ENCODE results near the gene GMNN.

GMNN gene

DNA sequence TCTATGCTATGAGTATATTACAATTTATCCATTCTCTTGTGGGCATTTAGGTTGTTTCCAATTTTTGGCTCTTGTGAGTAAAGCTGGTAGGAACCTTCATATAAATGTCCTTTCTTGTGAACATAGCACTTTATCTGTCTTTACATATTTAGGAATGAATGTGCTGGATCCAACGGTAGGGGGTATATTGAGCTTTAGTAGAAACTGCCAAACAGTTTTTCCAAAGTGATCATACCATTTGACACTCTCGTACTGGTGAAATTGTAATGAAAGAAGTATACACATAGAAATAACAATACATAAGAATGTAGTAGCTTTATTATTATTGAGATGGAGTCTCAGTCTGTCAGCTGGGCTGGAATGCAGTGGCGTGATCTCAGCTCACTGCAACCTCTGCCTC, 54.9 kb downstream of the GMNN start:
- Histone ChIP-seq H3F3A (ENCODE audit: control insufficient read depth, insufficient read depth) (0 out of 2 replicates have a peak, but pooled peaks cover 2% of the 10 kb centered on the region), H4K20me1 (ENCODE audit: control insufficient read depth, insufficient read depth, low read depth, low read length) (no peaks in the 10 kb centered on the region), H3K4me2 (ENCODE audit: low read length) (no peak overlapping the region), H3K79me2 (ENCODE audit: control insufficient read depth, low read length) (no peaks in the 10 kb centered on the region), H3K27ac (ENCODE audit: low read depth, low read length) (no peak overlapping the region), H3K9me2 (replicated peaks; ENCODE audit: control insufficient read depth, low read length) (no peaks in the 10 kb centered on the region), H3K4me1 (ENCODE audit: control insufficient read depth, low read length) (no peaks in the 10 kb centered on the region), H3K4me3 (ENCODE audit: low read length) (no peak overlapping the region), H3K9me3 (ENCODE audit: control insufficient read depth, insufficient read depth, low read length) (no peaks in the 10 kb centered on the region), H3K36me3 (ENCODE audit: control insufficient read depth, low read length) (peaks cover 76% of the 10 kb centered on the region), H3K27me3 (ENCODE audit: control insufficient read depth, low read length) (no peaks in the 10 kb centered on the region)
- TF ChIP-seq, protein P1, sequence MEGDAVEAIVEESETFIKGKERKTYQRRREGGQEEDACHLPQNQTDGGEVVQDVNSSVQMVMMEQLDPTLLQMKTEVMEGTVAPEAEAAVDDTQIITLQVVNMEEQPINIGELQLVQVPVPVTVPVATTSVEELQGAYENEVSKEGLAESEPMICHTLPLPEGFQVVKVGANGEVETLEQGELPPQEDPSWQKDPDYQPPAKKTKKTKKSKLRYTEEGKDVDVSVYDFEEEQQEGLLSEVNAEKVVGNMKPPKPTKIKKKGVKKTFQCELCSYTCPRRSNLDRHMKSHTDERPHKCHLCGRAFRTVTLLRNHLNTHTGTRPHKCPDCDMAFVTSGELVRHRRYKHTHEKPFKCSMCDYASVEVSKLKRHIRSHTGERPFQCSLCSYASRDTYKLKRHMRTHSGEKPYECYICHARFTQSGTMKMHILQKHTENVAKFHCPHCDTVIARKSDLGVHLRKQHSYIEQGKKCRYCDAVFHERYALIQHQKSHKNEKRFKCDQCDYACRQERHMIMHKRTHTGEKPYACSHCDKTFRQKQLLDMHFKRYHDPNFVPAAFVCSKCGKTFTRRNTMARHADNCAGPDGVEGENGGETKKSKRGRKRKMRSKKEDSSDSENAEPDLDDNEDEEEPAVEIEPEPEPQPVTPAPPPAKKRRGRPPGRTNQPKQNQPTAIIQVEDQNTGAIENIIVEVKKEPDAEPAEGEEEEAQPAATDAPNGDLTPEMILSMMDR (IDR thresholded peaks at IDR 0.05; ENCODE audit: low read depth, low read length, poor library complexity, severe bottlenecking), result no peak
- no peak for TF ChIP-seq EZH2phosphoT487 (IDR thresholded peaks at IDR 0.05; ENCODE audit: borderline replicate concordance, low read length)

DNA sequence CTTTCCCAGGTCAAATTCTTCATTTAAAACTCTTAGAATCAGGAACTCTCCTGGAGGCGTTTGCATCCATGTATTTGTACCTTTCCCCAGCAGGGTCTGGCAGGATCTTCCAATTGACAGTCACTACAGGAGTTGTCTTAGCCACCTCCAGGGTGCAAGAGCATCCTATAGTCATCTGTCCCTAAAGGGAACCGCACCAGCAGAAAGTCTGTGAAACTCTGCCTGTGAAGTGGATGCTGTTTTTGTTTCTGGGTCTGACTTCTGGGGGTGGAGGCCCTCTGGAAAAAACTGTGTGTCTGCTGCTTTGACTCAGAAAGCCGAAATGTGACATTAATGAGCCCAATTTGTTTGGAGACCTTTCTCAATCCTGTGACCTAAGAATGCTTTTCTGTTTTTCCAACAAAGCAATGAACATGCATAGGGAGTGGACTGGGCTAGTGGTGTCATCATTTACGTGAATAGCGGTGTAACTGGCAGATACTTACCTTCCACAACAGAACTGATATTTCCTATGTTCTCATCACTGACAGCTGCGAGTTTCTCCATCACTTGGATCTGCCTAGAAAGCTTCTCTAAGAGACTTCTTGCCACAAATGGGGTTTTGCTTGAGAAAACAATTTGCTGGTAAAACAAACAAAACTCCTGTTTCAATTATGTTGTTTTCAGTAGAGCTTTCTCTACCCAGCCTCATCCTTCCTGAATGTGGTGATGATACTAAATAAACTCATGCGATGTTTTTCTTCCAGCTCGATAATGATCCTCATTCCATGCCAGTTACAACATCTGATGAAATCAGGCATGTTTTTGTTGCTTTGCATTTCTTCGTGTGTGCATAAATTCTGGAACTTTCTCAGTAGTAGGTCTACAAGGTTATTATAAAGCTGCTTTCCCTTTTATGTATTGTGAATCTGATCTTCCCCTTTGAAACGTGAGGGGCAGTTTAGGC, 57.3 kb downstream of the GMNN start:
- H3K27ac ChIP-seq (ENCODE audit: low read depth, low read length), result no peak overlapping the region
- H3K27me3 ChIP-seq (ENCODE audit: control insufficient read depth, low read length), result no peaks in the 10 kb centered on the region
- no peaks in the 10 kb centered on the region for H3K4me1 ChIP-seq (ENCODE audit: control insufficient read depth, low read length)
- no peak overlapping the region for H3K4me2 ChIP-seq (ENCODE audit: low read length)
- H4K20me1 ChIP-seq (ENCODE audit: control insufficient read depth, insufficient read depth, low read depth, low read length), result no peaks in the 10 kb centered on the region
- H3K9me2 ChIP-seq (replicated peaks; ENCODE audit: control insufficient read depth, low read length), result no peaks in the 10 kb centered on the region
- H3K9me3 ChIP-seq (ENCODE audit: control insufficient read depth, insufficient read depth, low read length), result no peaks in the 10 kb centered on the region
- TF ChIP-seq, protein P1 (IDR thresholded peaks at IDR 0.05; ENCODE audit: low read depth, low read length, poor library complexity, severe bottlenecking), result no peak
- TF ChIP-seq EZH2phosphoT487 (IDR thresholded peaks at IDR 0.05; ENCODE audit: borderline replicate concordance, low read length), result no peak
- H3K79me2 ChIP-seq (ENCODE audit: control insufficient read depth, low read length), result no peaks in the 10 kb centered on the region
- peaks cover 72% of the 10 kb centered on the region for H3K36me3 ChIP-seq (ENCODE audit: control insufficient read depth, low read length)
- H3F3A ChIP-seq (ENCODE audit: control insufficient read depth, insufficient read depth), result no peaks in the 10 kb centered on the region
- H3K4me3 ChIP-seq (ENCODE audit: low read length), result no peak overlapping the region

DNA sequence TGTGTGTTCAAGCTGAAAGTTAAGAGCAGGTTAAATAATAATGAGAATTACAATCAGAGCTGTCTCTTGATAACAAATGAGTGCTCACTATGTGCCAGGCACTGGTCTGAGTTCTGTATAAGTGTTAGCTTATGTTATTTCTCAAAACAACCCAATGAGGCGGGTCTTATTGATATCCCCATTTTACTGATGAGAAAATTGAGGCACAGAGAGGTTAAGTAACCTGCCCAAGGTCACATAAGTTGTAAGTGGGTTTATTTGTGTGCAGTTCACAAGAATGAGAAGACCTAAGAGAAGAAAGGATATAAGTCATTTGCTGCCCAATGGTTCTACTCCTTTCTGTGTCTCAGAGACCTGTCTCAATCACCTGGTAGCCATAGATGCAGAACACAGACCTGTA, 58.1 kb downstream of the GMNN start:
- Histone ChIP-seq H3K4me1 (ENCODE audit: control insufficient read depth, low read length) (no peaks in the 10 kb centered on the region), H3K4me3 (ENCODE audit: low read length) (no peak overlapping the region), H3K27me3 (ENCODE audit: control insufficient read depth, low read length) (no peaks in the 10 kb centered on the region), H3K79me2 (ENCODE audit: control insufficient read depth, low read length) (no peaks in the 10 kb centered on the region), H3K36me3 (ENCODE audit: control insufficient read depth, low read length) (peaks cover 65% of the 10 kb centered on the region), H3K9me2 (replicated peaks; ENCODE audit: control insufficient read depth, low read length) (no peaks in the 10 kb centered on the region), H3F3A (ENCODE audit: control insufficient read depth, insufficient read depth) (no peaks in the 10 kb centered on the region), H4K20me1 (ENCODE audit: control insufficient read depth, insufficient read depth, low read depth, low read length) (no peaks in the 10 kb centered on the region), H3K27ac (ENCODE audit: low read depth, low read length) (no peak overlapping the region), H3K9me3 (ENCODE audit: control insufficient read depth, insufficient read depth, low read length) (no peaks in the 10 kb centered on the region), H3K4me2 (ENCODE audit: low read length) (no peak overlapping the region)
- TF ChIP-seq, protein P1 (IDR thresholded peaks at IDR 0.05; ENCODE audit: low read depth, low read length, poor library complexity, severe bottlenecking), result no peak
- no peak for TF ChIP-seq EZH2phosphoT487 (IDR thresholded peaks at IDR 0.05; ENCODE audit: borderline replicate concordance, low read length)

Measured in DOHH2 (cell line).